ENCODE results near the gene TM9SF3.
A peak's percentile ranks its signal among the peaks of the same experiment; 100 is the strongest.

The TM9SF3 gene

GRCh38 chr10:96622013-96622787 lies 35.4 kb upstream of the TM9SF3 start:
- TF ChIP-seq CTCF (IDR thresholded peaks at IDR 0.05; ENCODE audit: low read length, missing control alignments), result no peak
- DNase-seq (ENCODE audit: low read depth), result no peak

GRCh38 chr10:96619796-96620773 lies 33.3 kb upstream of the TM9SF3 start:
- H3K4me3 ChIP-seq (replicated peaks; ENCODE audit: low read depth, low read length), result no peak overlapping the region
- TF ChIP-seq CTCF (IDR thresholded peaks at IDR 0.05; ENCODE audit: low read length, missing control alignments), result no peak
- DNase-seq (ENCODE audit: low read depth), result peak; percentile 36

More at GRCh38 chr10:96622013-96622787, 35.4 kb upstream of the TM9SF3 start:
- no peak overlapping the region for H3K4me3 ChIP-seq (replicated peaks; ENCODE audit: low read depth, low read length)

GRCh38 chr10:96619120-96619519 lies 32.3 kb upstream of the TM9SF3 start:
- TF ChIP-seq CTCF (IDR thresholded peaks at IDR 0.05; ENCODE audit: low read length, missing control alignments), result no peak
- H3K4me3 ChIP-seq (replicated peaks; ENCODE audit: low read depth, low read length), result no peak overlapping the region
- no peak for DNase-seq (ENCODE audit: low read depth)

- no peak for TF ChIP-seq CTCF (IDR thresholded peaks at IDR 0.05; ENCODE audit: low read length, missing control alignments)
- no peak overlapping the region for H3K4me3 ChIP-seq (replicated peaks; ENCODE audit: low read depth, low read length)
- peak; percentile 55 for DNase-seq (ENCODE audit: low read depth)
Measured at GRCh38 chr10:96618653-96619052, 31.8 kb upstream of the TM9SF3 start.

- H3K4me3 ChIP-seq (replicated peaks; ENCODE audit: low read depth, low read length), result no peak overlapping the region
- DNase-seq (ENCODE audit: low read depth), result no peak
- TF ChIP-seq CTCF (IDR thresholded peaks at IDR 0.05; ENCODE audit: low read length, missing control alignments), result no peak
Measured at GRCh38 chr10:96616961-96617360, 30.1 kb upstream of the TM9SF3 start.

- no peak for TF ChIP-seq CTCF (IDR thresholded peaks at IDR 0.05; ENCODE audit: low read length, missing control alignments)
- peak; percentile 31 for DNase-seq (ENCODE audit: low read depth)
Measured at GRCh38 chr10:96614515-96614914, 27.7 kb upstream of the TM9SF3 start.

More at GRCh38 chr10:96614515-96614914, 27.7 kb upstream of the TM9SF3 start:
- H3K4me3 ChIP-seq (replicated peaks; ENCODE audit: low read depth, low read length), result no peak overlapping the region
